Esophagus muscularis mucosa (tissue), 4 donors: ENCODE data around the gene SEC14L1. TPM values are rescaled to one million over a fixed set of nuclear protein-coding genes. Genes with fewer than 3 reads are reported as not detected.

Experiments used
- DNase-seq: peaks from one replicate; pipeline ENCODE4 v3.0.0-alpha.2; 2017; ENCODE audit errors: extremely low spot score
- H3K27ac ChIP-seq, 4 donors: fragments of 200-600 bp; sonication (generic); replicated peaks in 1 of 4; 1 replicate in 3 of 4; 2 replicates in 1 of 4; pipeline ENCODE4 v1.5.1; 2016 to 2019; ENCODE audit warnings: mild to moderate bottlenecking in 1 of 4
- H3K27me3 ChIP-seq, 4 donors: fragments of 200-600 bp; sonication (generic); one replicate each; pipeline versions ENCODE4 v1.5.1 to v1.6.0; 2016 to 2019
- H3K36me3 ChIP-seq, 4 donors: fragments of 200-600 bp; sonication (generic); one replicate each; pipeline ENCODE4 v1.5.1; 2016 to 2019
- H3K4me1 ChIP-seq, 4 donors: fragments of 200-600 bp; sonication (generic); one replicate each; pipeline ENCODE4 v1.5.1; 2016 to 2019
- H3K4me3 ChIP-seq, 4 donors: fragments of 200-600 bp; sonication (generic); 1 replicate in 2 of 4; 2 replicates in 2 of 4; pipeline ENCODE4 v1.5.1; 2016 to 2019; ENCODE audit warnings: mild to moderate bottlenecking in 4 of 4, moderate library complexity in 1 of 4
- H3K9me3 ChIP-seq, 4 donors: fragments of 200-600 bp; sonication (generic); 1 replicate in 3 of 4; 2 replicates in 1 of 4; pipeline ENCODE4 v1.5.1; 2016 to 2019
- CTCF ChIP-seq, 3 experiments: fragments of 200-600 bp in 2 of 3; fragments of 450-650 bp in 1 of 3; sonication (generic) in 2 of 3; IDR thresholded peaks; one replicate each; pipeline ENCODE4 v1.5.1; 2017 to 2019; ENCODE audit warnings: antibody characterized with exemption in 3 of 3, mild to moderate bottlenecking in 2 of 3, moderate library complexity in 1 of 3
- EP300 ChIP-seq: sonication (generic); formaldehyde crosslinking; IDR thresholded peaks from one replicate; pipeline ENCODE4 v1.6.1; 2017; ENCODE audit warnings: antibody characterized with exemption
- POLR2A ChIP-seq: fragments of 450-650 bp; IDR thresholded peaks from one replicate; pipeline ENCODE4 v1.6.1; 2017; ENCODE audit warnings: antibody characterized with exemption, moderate library complexity, mild to moderate bottlenecking, low read depth
- POLR2AphosphoS5 ChIP-seq, 2 donors: sonication (generic); formaldehyde crosslinking; IDR thresholded peaks; one replicate each; pipeline ENCODE4 v1.6.1; 2017; ENCODE audit warnings: antibody characterized with exemption in 2 of 2
- WGBS: methylation state at CpG from one replicate; pipeline ENCODE4 v1.1.5; 2018; 5-methylcytosine and 5-hydroxymethylcytosine counted together
- intact Hi-C: fragments of 100-400 bp; cut with DNase I; formaldehyde crosslinking; loops from one replicate; pipeline ENCODE4 v1.15.1; 2023
- small RNA-seq, 3 donors: library from RNA; depleted of rRNA; stranded (forward); fragments of <200 nt; gene quantifications; one replicate each; pipeline ENCODE3, GENCODE V24; 2016
- total RNA-seq, 4 donors: library from RNA; depleted of rRNA; stranded (reverse); fragments of >200 nt; gene quantifications; one replicate each; pipeline versions ENCODE4 v1.1.0 to v1.2.1, GENCODE V29; 2016

SEC14L1 gene
- total RNA-seq, 4 donors from 2014 or later, result 40.7 to 96.4 (median 64.4) TPM

- Histone ChIP-seq H3K4me1 (peaks cover 0 to 5% (median 0%) of the 10 kb centered on the region in 4 donors), H3K27ac (no peak overlapping the region), H3K27me3 (peaks cover 0 to 25% (median 0%) of the 10 kb centered on the region in 4 donors), H3K4me3 (no peak overlapping the region), H3K36me3 (no peaks in the 10 kb centered on the region), H3K9me3 (no peaks in the 10 kb centered on the region)
- WGBS, result 78% methylated on average over 10 of the region's 27 CpGs
- no peak for DNase-seq
- intact Hi-C loops, result no loop called here
- TF ChIP-seq POLR2A (no peak), CTCF (IDR thresholded peaks at IDR 0.05) (no peak), POLR2AphosphoS5 (IDR thresholded peaks at IDR 0.05) (no peak), EP300 (no peak)
Observed at GRCh38 chr17:77257596-77258458, 117.1 kb downstream of the SEC14L1 start.

GRCh38 chr17:77258638-77259037 is 117.9 kb downstream of the SEC14L1 start:
- intact Hi-C loops, result no loop called here
- WGBS, result 83% methylated on average over 12 of the region's 12 CpGs
- DNase-seq, result no peak

GRCh38 chr17:77264617-77265230 is 124.0 kb downstream of the SEC14L1 start:
- Histone ChIP-seq H3K4me1 (no peaks in the 10 kb centered on the region), H3K4me3 (no peak overlapping the region), H3K36me3 (no peaks in the 10 kb centered on the region), H3K27ac (no peak overlapping the region), H3K9me3 (no peaks in the 10 kb centered on the region), H3K27me3 (peaks cover 0 to 13% (median 0%) of the 10 kb centered on the region in 4 donors)
- intact Hi-C loops, result no loop called here
- DNase-seq, result no peak
- 62% methylated on average over 22 of the region's 22 CpGs for WGBS
- TF ChIP-seq POLR2A, result no peak
- no peak for TF ChIP-seq CTCF (IDR thresholded peaks at IDR 0.05)
- no peak for TF ChIP-seq EP300
- no peak for TF ChIP-seq POLR2AphosphoS5 (IDR thresholded peaks at IDR 0.05)

More at GRCh38 chr17:77258638-77259037, 117.9 kb downstream of the SEC14L1 start:
- Histone ChIP-seq H3K4me3 (no peak overlapping the region), H3K4me1 (peaks cover 0 to 5% (median 0%) of the 10 kb centered on the region in 4 donors), H3K36me3 (no peaks in the 10 kb centered on the region), H3K27ac (no peak overlapping the region), H3K27me3 (peaks cover 0 to 25% (median 0%) of the 10 kb centered on the region in 4 donors), H3K9me3 (no peaks in the 10 kb centered on the region)
- no peak for TF ChIP-seq EP300
- no peak for TF ChIP-seq CTCF (IDR thresholded peaks at IDR 0.05)
- TF ChIP-seq POLR2A, result no peak
- no peak for TF ChIP-seq POLR2AphosphoS5 (IDR thresholded peaks at IDR 0.05)

- WGBS, result 83% methylated on average over 4 of the region's 4 CpGs
- DNase-seq, result no peak
- TF ChIP-seq POLR2A (no peak), CTCF (IDR thresholded peaks at IDR 0.05) (no peak), POLR2AphosphoS5 (IDR thresholded peaks at IDR 0.05) (no peak), EP300 (no peak)
- Histone ChIP-seq H3K4me1 (no peaks in the 10 kb centered on the region), H3K27ac (no peak overlapping the region), H3K9me3 (no peaks in the 10 kb centered on the region), H3K4me3 (no peak overlapping the region), H3K27me3 (peaks cover 0 to 13% (median 0%) of the 10 kb centered on the region in 4 donors), H3K36me3 (no peaks in the 10 kb centered on the region)
- intact Hi-C loops, result no loop called here
Observed at GRCh38 chr17:77266213-77266612, 125.4 kb downstream of the SEC14L1 start.

Small RNA genes within 50 kb of the gene (small RNA-seq; reads per million reads assigned to genes)
- gene RNU4-47P, result 0 reads per million in 3 donors
